Ectodermal cell (in vitro differentiated cells): ENCODE results near the gene NAP1L5. TPM values are rescaled to one million over a fixed set of nuclear protein-coding genes. Genes with fewer than 3 reads are reported as not detected.

ENCODE experiments used
- H3K27ac ChIP-seq: 2 replicates; pipeline ENCODE4 v1.7.0; 2013; ENCODE audit warnings: mild to moderate bottlenecking, low read depth, low read length; ENCODE audit not compliant: insufficient read depth, poor library complexity, severe bottlenecking
- H3K27me3 ChIP-seq: 2 replicates; pipeline ENCODE4 v1.7.0; 2013; ENCODE audit warnings: mild to moderate bottlenecking, low read length; ENCODE audit not compliant: insufficient read depth, control insufficient read depth, poor library complexity, severe bottlenecking
- H3K36me3 ChIP-seq: one replicate; pipeline ENCODE4 v1.7.0; 2013; ENCODE audit warnings: low read length; ENCODE audit not compliant: control insufficient read depth, insufficient read depth
- H3K4me1 ChIP-seq: one replicate; pipeline ENCODE4 v1.7.0; 2013; ENCODE audit warnings: low read length; ENCODE audit not compliant: control insufficient read depth, insufficient read depth
- H3K4me3 ChIP-seq: 2 replicates; pipeline ENCODE4 v1.7.0; 2013; ENCODE audit warnings: low read depth, low read length, control low read depth; ENCODE audit not compliant: insufficient read depth
- H3K9me3 ChIP-seq: 2 replicates; pipeline ENCODE4 v1.7.0; 2013; ENCODE audit warnings: mild to moderate bottlenecking, low read length, moderate library complexity; ENCODE audit not compliant: control insufficient read depth
- WGBS, 2 experiments: methylation state at CpG; one replicate each; pipeline ENCODE4 v1.1.7; 2013; ENCODE audit warnings: missing lambda C conversion rate in 2 of 2; 5-methylcytosine and 5-hydroxymethylcytosine counted together
- polyA plus RNA-seq, 4 experiments: library from polyadenylated mRNA; stranded (reverse); fragments of 50-300 nt; gene quantifications; one replicate each; pipeline ENCODE4 v1.2.3, GENCODE V29; 2013

NAP1L5 gene, protein sequence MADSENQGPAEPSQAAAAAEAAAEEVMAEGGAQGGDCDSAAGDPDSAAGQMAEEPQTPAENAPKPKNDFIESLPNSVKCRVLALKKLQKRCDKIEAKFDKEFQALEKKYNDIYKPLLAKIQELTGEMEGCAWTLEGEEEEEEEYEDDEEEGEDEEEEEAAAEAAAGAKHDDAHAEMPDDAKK
- 10.2 TPM for polyA plus RNA-seq (2013, experiment 1 of 4)
- 8.3 TPM for polyA plus RNA-seq (2013, experiment 2 of 4)
- 8.0 TPM for polyA plus RNA-seq (2013, experiment 3 of 4)
- polyA plus RNA-seq (2013, experiment 4 of 4): 9.3 TPM

DNA sequence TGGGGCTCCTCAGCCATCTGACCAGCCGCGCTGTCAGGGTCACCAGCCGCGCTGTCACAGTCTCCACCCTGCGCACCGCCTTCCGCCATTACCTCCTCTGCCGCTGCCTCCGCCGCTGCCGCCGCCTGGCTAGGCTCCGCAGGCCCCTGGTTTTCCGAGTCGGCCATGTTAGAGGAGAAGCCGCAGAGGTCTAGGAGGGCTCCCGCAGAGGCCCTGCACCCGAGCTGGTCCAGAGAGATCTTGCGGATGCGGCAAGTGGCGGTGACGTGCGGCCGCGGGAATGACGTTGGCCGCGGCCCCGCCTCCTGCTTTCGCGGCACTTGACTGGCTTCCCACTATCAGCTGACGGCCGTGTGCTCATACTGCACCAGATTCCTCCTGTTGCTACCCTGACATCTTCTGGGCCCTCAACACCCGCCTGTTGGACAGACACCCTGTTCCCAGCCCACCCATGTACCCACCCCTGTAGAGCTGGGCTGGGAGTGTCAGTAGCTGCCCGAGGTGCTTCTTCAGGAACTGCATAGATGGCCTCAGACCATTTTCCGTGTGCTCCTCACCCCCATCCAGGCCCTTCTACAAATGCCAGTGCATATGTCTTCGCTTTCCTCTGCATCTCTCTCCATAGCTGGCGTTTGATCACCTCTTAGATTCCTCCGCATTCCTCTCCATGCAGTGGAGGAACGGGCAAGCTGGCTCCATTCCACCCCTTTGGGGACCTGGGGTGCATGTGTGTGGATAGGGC lies at the start of gene NAP1L5:
TSS of gene NAP1L5 (minus strand) at position 242 of the 742 bp plus-strand sequence. CDS start at position 167, 75 bp downstream.
- 60 to 61% methylated on average over 40 of the region's 40 CpGs for WGBS, 2 experiments

DNA sequence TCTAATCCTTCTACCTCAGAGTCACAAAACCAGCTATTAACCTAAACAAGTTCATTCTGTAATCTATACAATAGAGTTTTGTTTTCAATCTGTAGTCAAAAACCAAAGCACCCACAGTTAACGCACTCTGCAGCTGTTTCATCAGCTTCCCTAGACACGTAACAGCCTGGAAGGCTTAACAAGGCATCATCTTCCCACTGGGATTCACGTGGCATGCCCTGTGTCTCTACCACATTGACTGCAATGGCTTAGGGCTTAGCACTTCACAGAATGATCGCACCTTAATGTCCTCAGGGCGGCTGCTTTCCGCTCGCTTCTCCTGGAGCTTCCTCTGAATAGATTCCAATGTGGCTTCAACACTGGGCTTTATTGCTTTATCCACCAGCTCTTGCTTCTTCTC lies 49.7 kb upstream of the NAP1L5 start:
- Histone ChIP-seq H3K4me3 (no peak overlapping the region), H3K36me3 (peaks cover 27% of the 10 kb centered on the region), H3K27me3 (no peaks in the 10 kb centered on the region), H3K4me1 (no peaks in the 10 kb centered on the region), H3K9me3 (no peaks in the 10 kb centered on the region), H3K27ac (no peak overlapping the region)
- 95% methylated on average over 7 of the region's 7 CpGs for WGBS, 2 experiments

More for the DNA sequence above, at the start of gene NAP1L5:
- no peak within 1 kb of the TSS for H3K27ac ChIP-seq
- no peaks in the 10 kb centered on the region for H3K4me1 ChIP-seq
- peak within 1 kb of the TSS; percentile 56 for H3K4me3 ChIP-seq
- no peaks in the 10 kb centered on the region for H3K27me3 ChIP-seq
- H3K36me3 ChIP-seq: no peaks in the 10 kb centered on the region
- no peaks in the 10 kb centered on the region for H3K9me3 ChIP-seq

DNA sequence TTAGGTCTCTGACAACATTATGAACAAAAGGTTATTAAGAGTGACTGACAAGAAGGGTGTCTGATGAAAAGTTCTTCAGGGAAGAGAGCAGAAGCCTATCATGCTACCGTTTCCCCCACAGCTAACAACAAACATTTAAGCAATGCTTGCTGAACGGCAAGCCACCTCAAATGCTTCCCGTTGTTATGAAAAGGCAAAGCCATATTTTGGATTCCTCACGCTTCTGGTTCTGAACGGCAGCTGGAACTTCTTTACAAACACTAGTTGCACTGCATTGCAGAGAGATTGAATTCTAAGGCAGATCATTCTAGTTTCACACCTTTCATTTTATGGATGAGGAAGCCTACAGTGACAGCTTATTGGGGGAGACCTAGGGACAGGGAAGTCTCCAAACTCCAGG lies 48.6 kb upstream of the NAP1L5 start:
- Histone ChIP-seq H3K9me3 (no peaks in the 10 kb centered on the region), H3K4me1 (no peaks in the 10 kb centered on the region), H3K27ac (no peak overlapping the region), H3K36me3 (peaks cover 27% of the 10 kb centered on the region), H3K27me3 (no peaks in the 10 kb centered on the region), H3K4me3 (no peak overlapping the region)
- WGBS, 2 experiments: 93 to 95% methylated on average over 5 of the region's 5 CpGs

DNA sequence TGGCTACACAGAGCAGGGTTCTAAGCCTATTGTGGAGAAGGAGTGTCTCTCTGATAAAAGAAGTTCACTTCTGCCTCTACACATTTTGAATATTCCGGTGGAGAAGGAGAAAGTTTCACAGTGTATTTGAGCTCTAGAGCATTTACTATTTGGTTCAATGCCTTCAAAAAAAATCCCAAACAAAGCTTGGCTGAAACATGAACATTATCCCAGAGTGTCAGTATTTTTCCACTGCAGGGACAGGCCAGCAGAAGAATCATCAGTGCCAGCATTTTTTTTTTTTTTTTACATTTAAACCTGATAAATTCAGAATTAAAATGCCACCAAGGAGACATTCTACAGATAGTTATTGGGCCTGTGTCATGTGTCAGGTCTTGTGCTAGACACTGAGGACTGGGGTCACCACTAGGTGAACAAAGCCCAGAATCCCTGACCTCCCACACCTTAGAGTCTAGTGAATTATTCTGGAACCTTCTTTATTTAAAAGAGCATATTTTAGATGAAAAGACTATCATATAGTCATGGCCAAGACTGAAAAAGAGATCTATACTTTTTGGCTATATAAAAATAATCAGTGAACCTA lies 48.0 kb upstream of the NAP1L5 start:
- 90 to 100% methylated on average over 1 of the region's 1 CpG for WGBS, 2 experiments
- no peak overlapping the region for H3K27ac ChIP-seq
- H3K4me3 ChIP-seq: no peak overlapping the region
- no peaks in the 10 kb centered on the region for H3K9me3 ChIP-seq
- H3K27me3 ChIP-seq: no peaks in the 10 kb centered on the region
- no peaks in the 10 kb centered on the region for H3K4me1 ChIP-seq
- H3K36me3 ChIP-seq: peaks cover 27% of the 10 kb centered on the region

DNA sequence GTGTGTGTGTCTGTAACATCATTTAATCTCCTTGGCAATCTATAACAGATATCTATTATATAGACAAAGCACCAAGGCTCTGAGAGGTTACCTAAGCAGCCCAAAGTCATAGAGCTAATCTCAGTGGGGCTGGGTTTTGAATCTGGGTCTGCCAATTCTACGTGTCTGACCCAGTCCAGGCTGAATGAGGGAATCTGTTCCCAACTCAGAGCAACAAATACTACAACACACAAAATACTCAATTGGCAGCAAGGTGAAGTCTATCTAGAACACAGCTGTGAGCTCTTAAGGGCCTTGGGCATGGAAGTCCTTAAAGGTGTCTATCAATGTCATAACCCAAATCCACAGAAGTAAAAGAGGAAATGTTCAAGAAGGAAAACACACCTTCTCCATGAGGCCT lies 47.5 kb upstream of the NAP1L5 start:
- H3K9me3 ChIP-seq: no peaks in the 10 kb centered on the region
- peaks cover 27% of the 10 kb centered on the region for H3K36me3 ChIP-seq
- H3K27ac ChIP-seq: no peak overlapping the region
- no peaks in the 10 kb centered on the region for H3K27me3 ChIP-seq
- 100% methylated on average over 1 of the region's 1 CpG for WGBS, 2 experiments
- H3K4me3 ChIP-seq: no peak overlapping the region
- no peaks in the 10 kb centered on the region for H3K4me1 ChIP-seq

DNA sequence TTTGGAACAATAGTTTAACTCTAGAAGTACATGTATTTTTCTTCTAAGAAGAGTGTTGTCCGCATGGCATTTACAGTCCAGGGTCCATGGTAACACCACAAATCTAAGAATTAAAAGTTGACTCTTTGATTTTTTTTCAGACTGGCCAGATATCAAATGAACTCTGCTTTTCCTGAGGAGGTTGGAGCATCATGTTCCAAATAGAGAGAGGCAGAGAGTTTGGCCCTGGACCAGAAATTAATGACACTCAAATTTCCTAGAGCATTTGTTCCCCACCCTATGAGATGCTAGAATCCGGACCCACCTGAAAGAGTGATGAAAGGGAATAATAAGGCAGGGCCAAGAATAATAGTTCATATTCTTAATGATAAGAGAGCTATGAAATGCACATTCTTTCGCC lies 47.0 kb upstream of the NAP1L5 start:
- Histone ChIP-seq H3K27me3 (no peaks in the 10 kb centered on the region), H3K4me1 (no peaks in the 10 kb centered on the region), H3K4me3 (no peak overlapping the region), H3K27ac (no peak overlapping the region), H3K9me3 (no peaks in the 10 kb centered on the region), H3K36me3 (peaks cover 22% of the 10 kb centered on the region)
- 88 to 98% methylated on average over 3 of the region's 3 CpGs for WGBS, 2 experiments

DNA sequence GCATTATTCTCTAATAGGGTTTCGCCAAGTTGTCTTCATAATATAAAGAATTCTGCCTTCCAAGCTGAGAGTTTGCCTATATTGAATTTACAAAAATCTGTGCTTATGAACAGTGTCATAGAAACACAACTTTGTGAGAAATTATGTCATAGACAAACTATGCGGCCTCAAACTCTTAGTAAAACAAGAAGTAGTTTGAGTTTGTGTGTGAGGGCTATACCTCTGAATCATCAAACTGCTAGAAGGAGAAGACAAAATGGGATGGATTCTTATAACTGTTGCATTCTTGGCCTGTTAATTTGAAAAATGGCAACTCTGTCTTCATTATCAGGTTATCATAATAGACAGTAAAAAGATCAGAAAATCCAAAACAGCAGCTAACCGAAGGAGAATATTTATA lies 46.1 kb upstream of the NAP1L5 start:
- H3K36me3 ChIP-seq: peaks cover 15% of the 10 kb centered on the region
- 96 to 99% methylated on average over 3 of the region's 3 CpGs for WGBS, 2 experiments
- no peak overlapping the region for H3K4me3 ChIP-seq
- no peaks in the 10 kb centered on the region for H3K27me3 ChIP-seq
- no peak overlapping the region for H3K27ac ChIP-seq
- H3K4me1 ChIP-seq: no peaks in the 10 kb centered on the region
- H3K9me3 ChIP-seq: no peaks in the 10 kb centered on the region

DNA sequence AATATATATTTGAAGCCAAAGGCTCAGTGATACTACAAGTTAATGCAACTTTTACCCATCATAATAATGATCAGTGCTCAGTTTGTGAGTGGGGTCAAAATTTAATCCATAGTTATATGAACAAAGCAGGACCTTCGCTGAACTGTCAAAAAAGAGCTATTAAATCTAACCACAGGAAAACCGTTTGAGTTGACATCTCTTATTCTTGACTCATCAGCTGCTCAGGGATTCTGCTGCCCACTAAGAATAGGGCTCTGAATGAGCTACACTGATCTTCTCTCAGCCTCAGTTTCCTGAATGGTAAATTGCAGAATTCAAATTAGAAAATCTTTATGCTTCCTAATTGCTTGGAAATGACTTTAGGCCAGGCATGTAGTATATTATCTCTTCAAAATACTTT lies 44.9 kb upstream of the NAP1L5 start:
- H3K4me1 ChIP-seq: no peaks in the 10 kb centered on the region
- WGBS, 2 experiments: 88 to 90% methylated on average over 2 of the region's 2 CpGs
- peaks cover 6% of the 10 kb centered on the region for H3K36me3 ChIP-seq
- no peaks in the 10 kb centered on the region for H3K27me3 ChIP-seq
- H3K9me3 ChIP-seq: no peaks in the 10 kb centered on the region
- H3K27ac ChIP-seq: no peak overlapping the region
- H3K4me3 ChIP-seq: no peak overlapping the region

DNA sequence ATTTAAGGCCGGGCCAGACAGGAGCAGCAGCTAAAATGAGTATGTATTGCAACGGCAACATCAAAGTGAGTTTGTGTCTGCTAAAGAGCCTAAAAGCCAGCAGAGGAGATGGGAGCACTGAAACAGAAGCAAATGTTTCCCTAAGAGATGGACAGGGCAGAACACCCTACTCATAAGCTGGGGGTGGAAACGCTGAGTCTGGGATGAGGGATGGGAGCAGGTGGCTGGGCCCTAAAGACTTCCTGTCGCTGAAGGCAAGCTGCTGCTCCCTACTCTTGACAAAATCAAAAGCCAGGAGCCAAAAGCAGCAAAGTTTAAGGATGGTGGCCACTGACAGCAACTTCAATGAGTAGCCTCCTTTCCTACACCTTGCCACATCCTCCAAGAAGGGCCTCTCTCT lies 40.6 kb upstream of the NAP1L5 start:
- Histone ChIP-seq H3K27ac (no peak overlapping the region), H3K36me3 (no peaks in the 10 kb centered on the region), H3K4me1 (no peaks in the 10 kb centered on the region), H3K9me3 (no peaks in the 10 kb centered on the region), H3K4me3 (no peak overlapping the region), H3K27me3 (no peaks in the 10 kb centered on the region)
- WGBS, 2 experiments: 91 to 92% methylated on average over 4 of the region's 4 CpGs

DNA sequence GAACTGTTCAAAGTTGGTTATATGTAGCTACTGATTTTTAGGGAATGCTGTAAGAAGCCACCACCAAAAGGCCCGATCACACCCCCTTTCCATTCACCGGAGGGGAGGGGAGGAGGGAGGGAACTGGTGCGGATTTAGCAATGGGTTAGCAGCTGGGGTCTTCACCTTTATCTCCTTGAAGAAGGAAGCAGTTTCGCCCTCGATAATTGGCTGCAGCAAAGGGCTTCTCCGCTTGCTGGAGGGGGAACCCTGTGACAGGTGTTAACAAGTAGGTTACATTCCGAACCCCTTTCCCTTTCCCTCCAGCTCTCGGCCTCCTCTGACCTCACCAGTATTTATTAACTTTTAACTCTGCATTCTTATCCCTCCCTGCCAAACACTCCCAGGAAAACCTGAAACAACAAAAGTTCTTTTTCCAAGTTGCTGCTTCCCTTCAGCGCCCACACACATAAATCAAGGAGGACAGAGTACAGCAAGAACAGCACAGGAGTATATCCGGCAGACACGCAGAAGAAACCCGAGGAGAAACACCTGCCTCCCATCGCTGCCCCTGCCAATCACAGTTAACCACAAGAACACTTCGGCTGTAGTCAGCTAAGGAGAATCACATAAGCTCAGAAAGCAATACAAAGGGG lies 39.8 kb upstream of the NAP1L5 start:
- no peak overlapping the region for H3K27ac ChIP-seq
- no peaks in the 10 kb centered on the region for H3K4me1 ChIP-seq
- no peaks in the 10 kb centered on the region for H3K36me3 ChIP-seq
- WGBS, 2 experiments: 75 to 80% methylated on average over 14 of the region's 14 CpGs
- H3K4me3 ChIP-seq: no peak overlapping the region
- H3K27me3 ChIP-seq: no peaks in the 10 kb centered on the region
- no peaks in the 10 kb centered on the region for H3K9me3 ChIP-seq
